ENCODE measurements around the gene PTPN21. TPM values are rescaled to one million over a fixed set of nuclear protein-coding genes. Genes with fewer than 3 reads are reported as not detected.

Gene PTPN21
- total and polyA plus RNA-seq, 4 donors: 2.1 to 7.2 (median 3.1) TPM

- Histone ChIP-seq H3K4me1 (ENCODE audit: control insufficient read depth in 4 of 4, insufficient read depth in 4 of 4, low read length in 3 of 4) (peaks cover 5 to 45% (median 36%) of the 10 kb centered on the region in 4 donors), H3K9ac (ENCODE audit: low read depth in 1 of 2, low read length in 2 of 2) (peak overlapping the region; percentile 73 to 75), H3K4me3 (ENCODE audit: low read depth in 1 of 3, low read length in 3 of 3) (peak overlapping the region; percentile 63 to 82 (median 75)), H3K27ac (ENCODE audit: low read depth in 1 of 2, low read length in 2 of 2) (peak overlapping the region; percentile 33 to 51), H3K36me3 (ENCODE audit: control insufficient read depth in 4 of 4, insufficient read depth in 3 of 4, low read depth in 1 of 4, low read length in 3 of 4) (peaks cover 5 to 10% (median 8%) of the 10 kb centered on the region in 4 donors), H3K9me3 (ENCODE audit: control insufficient read depth in 4 of 4, low read length in 3 of 4) (no peaks in the 10 kb centered on the region), H3K27me3 (ENCODE audit: control insufficient read depth in 4 of 4, insufficient read depth in 4 of 4, low read length in 3 of 4) (no peaks in the 10 kb centered on the region)
- 6% methylated on average over 50 of the region's 50 CpGs for WGBS
- peak; percentile 19 for TF ChIP-seq CTCF (IDR thresholded peaks at IDR 0.05; ENCODE audit: low read depth, low read length, missing input control)
- TF ChIP-seq HNF4A (conservative IDR thresholded peaks at IDR 0.05): peak in 1 of 2 donors; percentile 11
- peak; percentile 52 to 79 for TF ChIP-seq GABPA (IDR thresholded peaks at IDR 0.05 in 1 of 2, conservative IDR thresholded peaks at IDR 0.05 in 1 of 2)
- peak; percentile 85 for TF ChIP-seq YY1 (IDR thresholded peaks at IDR 0.05)
- TF ChIP-seq MAX (IDR thresholded peaks at IDR 0.05): peak; percentile 97
- peak; percentile 49 to 68 for TF ChIP-seq RAD21 (IDR thresholded peaks at IDR 0.05)
- TF ChIP-seq RXRA (IDR thresholded peaks at IDR 0.05): peak in 1 of 2 donors; percentile 16
- TF ChIP-seq ATF3 (IDR thresholded peaks at IDR 0.05): no peak
- no peak for TF ChIP-seq FOXA2 (IDR thresholded peaks at IDR 0.05)
- no peak for TF ChIP-seq REST (IDR thresholded peaks at IDR 0.05)
- no peak for TF ChIP-seq TAF1 (conservative IDR thresholded peaks at IDR 0.05)
- TF ChIP-seq NR2F2 (IDR thresholded peaks at IDR 0.05): no peak
- DNase-seq (ENCODE audit: low spot score): peak; percentile 81
Observed at GRCh38 chr14:88551094-88551870, 3.5 kb downstream of the PTPN21 start.

GRCh38 chr14:88550078-88550477, 4.7 kb downstream of the PTPN21 start:
- peaks cover 5 to 39% (median 32%) of the 10 kb centered on the region in 4 donors for H3K4me1 ChIP-seq (ENCODE audit: control insufficient read depth in 4 of 4, insufficient read depth in 4 of 4, low read length in 3 of 4)
- H3K4me3 ChIP-seq (ENCODE audit: low read depth in 1 of 3, low read length in 3 of 3): no peak overlapping the region

More at GRCh38 chr14:88550078-88550477, 4.7 kb downstream of the PTPN21 start:
- Histone ChIP-seq H3K27ac (ENCODE audit: low read depth in 1 of 2, low read length in 2 of 2) (no peak overlapping the region), H3K27me3 (ENCODE audit: control insufficient read depth in 4 of 4, insufficient read depth in 4 of 4, low read length in 3 of 4) (no peaks in the 10 kb centered on the region), H3K9me3 (ENCODE audit: control insufficient read depth in 4 of 4, low read length in 3 of 4) (no peaks in the 10 kb centered on the region), H3K36me3 (ENCODE audit: control insufficient read depth in 4 of 4, insufficient read depth in 3 of 4, low read depth in 1 of 4, low read length in 3 of 4) (peaks cover 6 to 10% (median 8%) of the 10 kb centered on the region in 4 donors), H3K9ac (ENCODE audit: low read depth in 1 of 2, low read length in 2 of 2) (no peak overlapping the region)
- TF ChIP-seq TAF1 (conservative IDR thresholded peaks at IDR 0.05) (no peak), MAX (IDR thresholded peaks at IDR 0.05) (no peak), YY1 (IDR thresholded peaks at IDR 0.05) (no peak), ATF3 (IDR thresholded peaks at IDR 0.05) (no peak), ZBTB33 (IDR thresholded peaks at IDR 0.05) (no peak), FOXA1 (IDR thresholded peaks at IDR 0.05) (no peak)
- DNase-seq (ENCODE audit: low spot score): no peak
- 96% methylated on average over 15 of the region's 15 CpGs for WGBS
